IMR-90 (cell line): ENCODE data around the gene RBMS3. TPM values are rescaled to one million over a fixed set of nuclear protein-coding genes. Genes with fewer than 3 reads are reported as not detected.

Experiments
- ATAC-seq: fragments of 200-7000 bp; cut with Tn5 transposase; 2 replicates; pipeline ENCODE4 v1.9.1; 2020; ENCODE audit warnings: low read depth, mild to moderate bottlenecking, moderate library complexity
- BruUV-seq: library from RNA; stranded (reverse); fragments of 400-500 nt; replicated peaks from 2 replicates; lab custom pipeline; 2021; lab: Mats Ljungman, UMichigan
- CTCF ChIA-PET: fragments of 300-600 bp; formaldehyde crosslinking; extraction: SDS; loops from one replicate; lab custom pipeline; 2021; ENCODE audit warnings: antibody characterized with exemption; lab: Yijun Ruan, JAX
- POLR2A ChIA-PET: fragments of 300-600 bp; sonication (Branson Sonifier 250); formaldehyde crosslinking; loops from one replicate; lab custom pipeline; 2022; ENCODE audit warnings: antibody characterized with exemption; ENCODE audit not compliant: unreplicated experiment; lab: Charles Lee
- DNase-seq: peaks from one replicate; pipeline ENCODE4 v3.0.0; 2013
- H2AFZ ChIP-seq: replicated peaks from 2 replicates; pipeline ENCODE3; 2013; ENCODE audit warnings: low read length, mild to moderate bottlenecking; ENCODE audit not compliant: poor library complexity
- H2AK5ac ChIP-seq: 2 replicates; pipeline ENCODE4 v1.6.1; 2013; ENCODE audit warnings: low read depth, low read length, inconsistent platforms
- H2AK9ac ChIP-seq: replicated peaks from 2 replicates; pipeline ENCODE3; 2013; ENCODE audit warnings: mild to moderate bottlenecking, low read depth, low read length, moderate library complexity; ENCODE audit not compliant: poor library complexity
- H2BK120ac ChIP-seq: 2 replicates; pipeline ENCODE4 v1.6.1; 2013; ENCODE audit warnings: low read depth, low read length, inconsistent platforms
- H2BK15ac ChIP-seq: 3 replicates; pipeline ENCODE4 v1.6.1; 2013; ENCODE audit warnings: low read depth, low read length, inconsistent platforms
- H2BK20ac ChIP-seq: 2 replicates; pipeline ENCODE4 v1.6.1; 2013; ENCODE audit warnings: low read depth, mild to moderate bottlenecking, inconsistent platforms, low read length, moderate library complexity
- H2BK5ac ChIP-seq: 2 replicates; pipeline ENCODE4 v1.6.1; 2013; ENCODE audit warnings: mild to moderate bottlenecking, low read depth, low read length, inconsistent platforms; ENCODE audit not compliant: poor library complexity, severe bottlenecking
- H3K14ac ChIP-seq: replicated peaks from 2 replicates; pipeline ENCODE4 v1.6.1; 2013; ENCODE audit warnings: low read depth, low read length, inconsistent platforms
- H3K18ac ChIP-seq: 2 replicates; pipeline ENCODE4 v1.6.1; 2013; ENCODE audit warnings: low read depth, low read length, control low read depth
- H3K23ac ChIP-seq: 2 replicates; pipeline ENCODE4 v1.6.1; 2013; ENCODE audit warnings: low read depth, low read length, inconsistent platforms
- H3K27ac ChIP-seq: 2 replicates; pipeline ENCODE4 v1.5.1; 2013; ENCODE audit warnings: mild to moderate bottlenecking, control low read depth, low read length; ENCODE audit not compliant: insufficient read depth
- H3K27me3 ChIP-seq: 2 replicates; pipeline ENCODE4 v1.6.1; 2013; ENCODE audit warnings: low read length; ENCODE audit not compliant: control insufficient read depth, insufficient read depth
- H3K36me3 ChIP-seq: 2 replicates; pipeline ENCODE4 v1.6.1; 2013; ENCODE audit warnings: low read length, mixed read lengths; ENCODE audit not compliant: control insufficient read depth, insufficient read depth
- H3K4ac ChIP-seq: 2 replicates; pipeline ENCODE4 v1.6.1; 2013; ENCODE audit warnings: low read depth, low read length, inconsistent platforms
- H3K4me1 ChIP-seq: 2 replicates; pipeline ENCODE4 v1.6.1; 2013; ENCODE audit warnings: low read length, mixed read lengths; ENCODE audit not compliant: control insufficient read depth, insufficient read depth
- H3K4me2 ChIP-seq: 2 replicates; pipeline ENCODE4 v1.6.1; 2013; ENCODE audit warnings: low read depth, mild to moderate bottlenecking, control low read depth, low read length, moderate library complexity
- H3K4me3 ChIP-seq: 2 replicates; pipeline ENCODE4 v1.5.1; 2013; ENCODE audit warnings: low read depth, mild to moderate bottlenecking, control low read depth, low read length, moderate library complexity; ENCODE audit not compliant: insufficient read depth
- H3K56ac ChIP-seq: 2 replicates; pipeline ENCODE4 v1.6.1; 2013; ENCODE audit warnings: low read length, inconsistent platforms; ENCODE audit not compliant: insufficient read depth; ENCODE audit errors: extremely low read depth
- H3K79me1 ChIP-seq, 2 experiments: 2 replicates each; pipeline ENCODE4 v1.6.1; 2013; ENCODE audit warnings: low read length in 2 of 2, inconsistent platforms in 1 of 2, low read depth in 1 of 2
- H3K9ac ChIP-seq: 2 replicates; pipeline ENCODE4 v1.6.1; 2013; ENCODE audit warnings: low read depth, low read length, control low read depth
- H3K9me1 ChIP-seq: 2 replicates; pipeline ENCODE4 v1.6.1; 2013; ENCODE audit warnings: low read length, inconsistent platforms; ENCODE audit not compliant: insufficient read depth
- H3K9me3 ChIP-seq: 2 replicates; pipeline ENCODE4 v1.6.1; 2013; ENCODE audit warnings: low read length; ENCODE audit not compliant: control insufficient read depth, insufficient read depth
- H4K20me1 ChIP-seq: 2 replicates; pipeline ENCODE4 v1.6.1; 2013; ENCODE audit warnings: low read length, inconsistent platforms; ENCODE audit not compliant: insufficient read depth
- H4K5ac ChIP-seq: 2 replicates; pipeline ENCODE4 v1.6.1; 2013; ENCODE audit warnings: mild to moderate bottlenecking, low read depth, low read length, control low read depth
- H4K8ac ChIP-seq, 2 experiments: 2 replicates each; pipeline ENCODE4 v1.6.1; 2013; ENCODE audit warnings: low read depth in 2 of 2, low read length in 2 of 2, control low read depth in 1 of 2, inconsistent platforms in 1 of 2
- H4K91ac ChIP-seq: 2 replicates; pipeline ENCODE4 v1.6.1; 2013; ENCODE audit warnings: low read depth, low read length, inconsistent platforms; ENCODE audit not compliant: insufficient read depth
- BHLHE40 ChIP-seq: fragments of 150-350 bp; IDR thresholded peaks from 2 replicates; pipeline ENCODE4 v1.6.1; 2016; ENCODE audit warnings: mild to moderate bottlenecking, low read depth, low read length
- CHD1 ChIP-seq: IDR thresholded peaks from 2 replicates; pipeline ENCODE4 v1.6.1; 2012; ENCODE audit warnings: low read depth, low read length, improper control_type of control experiment
- FOS ChIP-seq: fragments of 150-350 bp; IDR thresholded peaks from 2 replicates; pipeline ENCODE4 v1.6.1; 2016; ENCODE audit warnings: low read depth, low read length
- MAFK ChIP-seq: IDR thresholded peaks from 2 replicates; pipeline ENCODE4 v1.6.1; 2012; ENCODE audit warnings: low read depth, low read length, improper control_type of control experiment
- RAD21 ChIP-seq: IDR thresholded peaks from 2 replicates; pipeline ENCODE4 v1.6.1; 2012; ENCODE audit warnings: low read length, improper control_type of control experiment
- RCOR1 ChIP-seq: IDR thresholded peaks from 2 replicates; pipeline ENCODE4 v1.6.1; 2012; ENCODE audit warnings: mild to moderate bottlenecking, low read length, improper control_type of control experiment; ENCODE audit not compliant: insufficient replicate concordance
- SMC3 ChIP-seq: fragments of 150-350 bp; IDR thresholded peaks from 2 replicates; pipeline ENCODE4 v1.6.1; 2016; ENCODE audit warnings: low read depth, mild to moderate bottlenecking, antibody characterized with exemption, low read length, moderate library complexity
- USF2 ChIP-seq: fragments of 150-350 bp; IDR thresholded peaks from 2 replicates; pipeline ENCODE4 v1.6.1; 2017; ENCODE audit warnings: mild to moderate bottlenecking, antibody characterized with exemption, low read length, low read depth
- WGBS, 2 experiments: methylation state at CpG; one replicate each; pipeline versions ENCODE4 v1.1.5 to v1.1.7; 2013; ENCODE audit warnings: missing lambda C conversion rate in 2 of 2; ENCODE audit not compliant: insufficient read length in 1 of 2; ENCODE audit errors: extremely low coverage in 2 of 2; 5-methylcytosine and 5-hydroxymethylcytosine counted together
- dilution Hi-C: fragments of 300-500 bp; cut with HindIII; formaldehyde crosslinking; loops from one replicate; pipeline ENCODE4 v1.14.3; 2018; ENCODE audit warnings: low sequenced_read_pairs; ENCODE audit not compliant: unreplicated experiment
- in situ Hi-C: fragments of 300-500 bp; cut with MboI; formaldehyde crosslinking; loops from 3 replicates; pipeline ENCODE4 v1.14.3; 2019; ENCODE audit warnings: low sequenced_read_pairs, inconsistent platforms, mixed read lengths
- intact Hi-C: fragments of 100-400 bp; cut with micrococcal nuclease; formaldehyde crosslinking; loops from 2 replicates; pipeline ENCODE4 v1.10.0; 2022
- polyA plus RNA-seq, 3 experiments: library from polyadenylated mRNA; depleted of rRNA; stranded (reverse); fragments of >200 nt; gene quantifications; 2 replicates each; pipeline ENCODE4 v1.2.3, GENCODE V29; 2012; ENCODE audit warnings: low replicate concordance in 1 of 3
- total RNA-seq: library from RNA; depleted of rRNA; stranded (reverse); fragments of >200 nt; gene quantifications from 2 replicates; pipeline ENCODE4 v1.2.3, GENCODE V29; 2012
- TF ChIP-seq, protein P1 (sequence below): conservative IDR thresholded peaks from 2 replicates; pipeline ENCODE4 v1.5.1; 2012; ENCODE audit warnings: mild to moderate bottlenecking, low read depth, low read length, improper control_type of control experiment

RBMS3 gene
- total and polyA plus RNA-seq, 2 of the 4 experiments (the other 2 are of a cell fraction): 15.2 to 127 TPM

DNA sequence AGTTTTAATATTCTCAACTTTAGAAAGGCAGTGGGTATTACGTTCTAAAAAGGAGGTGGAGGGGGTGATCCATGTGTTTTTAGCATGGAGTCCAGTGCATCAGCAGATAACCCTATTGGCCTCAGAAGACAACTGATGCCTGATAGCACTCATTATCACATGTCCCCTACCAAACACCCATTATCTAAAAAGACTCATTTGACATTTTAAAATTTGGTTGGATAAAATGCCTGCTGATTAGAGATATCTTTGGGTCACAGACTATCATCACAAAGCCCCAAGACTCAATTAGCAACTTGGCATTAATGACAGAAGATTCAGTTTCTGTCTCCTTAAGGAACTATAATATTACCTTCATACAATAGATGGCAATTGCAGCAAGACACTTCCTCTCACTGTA lies 589.3 kb downstream of the RBMS3 start:
- Histone ChIP-seq H2BK120ac (no peak overlapping the region), H3K9me1 (no peaks in the 10 kb centered on the region), H3K23ac (no peak overlapping the region), H3K9me3 (no peaks in the 10 kb centered on the region), H2AK9ac (no peak overlapping the region), H3K14ac (no peak overlapping the region), H4K8ac (no peak overlapping the region), H4K5ac (no peak overlapping the region), H3K4me3 (no peak overlapping the region), H2BK15ac (no peak overlapping the region), H4K91ac (no peak overlapping the region), H3K4me2 (no peak overlapping the region), H3K9ac (no peak overlapping the region), H3K56ac (no peak overlapping the region), H2BK20ac (no peak overlapping the region), H3K36me3 (peaks cover 4% of the 10 kb centered on the region; the same call in 1 of the 2 replicates), H3K27ac (no peak overlapping the region), H3K79me1 (peaks cover 3% of the 10 kb centered on the region in 2 experiments; a peak in 1 of 4 replicates), H3K4ac (no peak overlapping the region), H2BK5ac (no peak overlapping the region), H3K4me1 (no peaks in the 10 kb centered on the region), H4K20me1 (no peaks in the 10 kb centered on the region), H2AK5ac (no peak overlapping the region), H2AFZ (no peak overlapping the region), H3K18ac (no peak overlapping the region), H3K27me3 (no peaks in the 10 kb centered on the region)
- TF ChIP-seq RAD21 (no peak), RCOR1 (no peak), USF2 (no peak), MAFK (no peak), SMC3 (no peak), BHLHE40 (no peak), CHD1 (no peak), FOS (no peak)
- TF ChIP-seq, protein P1, sequence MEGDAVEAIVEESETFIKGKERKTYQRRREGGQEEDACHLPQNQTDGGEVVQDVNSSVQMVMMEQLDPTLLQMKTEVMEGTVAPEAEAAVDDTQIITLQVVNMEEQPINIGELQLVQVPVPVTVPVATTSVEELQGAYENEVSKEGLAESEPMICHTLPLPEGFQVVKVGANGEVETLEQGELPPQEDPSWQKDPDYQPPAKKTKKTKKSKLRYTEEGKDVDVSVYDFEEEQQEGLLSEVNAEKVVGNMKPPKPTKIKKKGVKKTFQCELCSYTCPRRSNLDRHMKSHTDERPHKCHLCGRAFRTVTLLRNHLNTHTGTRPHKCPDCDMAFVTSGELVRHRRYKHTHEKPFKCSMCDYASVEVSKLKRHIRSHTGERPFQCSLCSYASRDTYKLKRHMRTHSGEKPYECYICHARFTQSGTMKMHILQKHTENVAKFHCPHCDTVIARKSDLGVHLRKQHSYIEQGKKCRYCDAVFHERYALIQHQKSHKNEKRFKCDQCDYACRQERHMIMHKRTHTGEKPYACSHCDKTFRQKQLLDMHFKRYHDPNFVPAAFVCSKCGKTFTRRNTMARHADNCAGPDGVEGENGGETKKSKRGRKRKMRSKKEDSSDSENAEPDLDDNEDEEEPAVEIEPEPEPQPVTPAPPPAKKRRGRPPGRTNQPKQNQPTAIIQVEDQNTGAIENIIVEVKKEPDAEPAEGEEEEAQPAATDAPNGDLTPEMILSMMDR: no peak
- BruUV-seq: no TSS peak
- in situ Hi-C loops (no loop called here), intact Hi-C loops (no loop called here), dilution Hi-C loops (no loop called here)
- ATAC-seq (no peak), DNase-seq (no peak)
- no CpG with 5 or more reads among the region's 1 CpG for WGBS, 2 experiments
- CTCF ChIA-PET: interaction anchor here (0.6 to 1.3 kb wide), 2 partner anchors 11 to 728 kb away, joined by 3 read pairs; no protein-coding TSS in a partner anchor
- POLR2A ChIA-PET: no interaction called here
